Endothelial cell of umbilical vein (primary cell): ENCODE data around the gene ENTPD1. TPM values are rescaled to one million over a fixed set of nuclear protein-coding genes. Genes with fewer than 3 reads are reported as not detected.

Experiments
- BruUV-seq: library from RNA; stranded (reverse); fragments of 400-500 nt; replicated peaks from 2 replicates; lab custom pipeline; 2021; lab: Mats Ljungman, UMichigan
- CTCF ChIA-PET: fragments of 300-600, 350-600 bp; sonication (Branson Sonifier 250); formaldehyde crosslinking; loops from one replicate; lab custom pipeline; 2021; ENCODE audit warnings: antibody characterized with exemption, inconsistent platforms; lab: Charles Lee
- POLR2A ChIA-PET: fragments of 300-600, 350-600 bp; sonication (Branson Sonifier 250); formaldehyde crosslinking; loops from one replicate; lab custom pipeline; 2021; ENCODE audit warnings: antibody characterized with exemption, inconsistent platforms; lab: Charles Lee
- DNase-seq: peaks from one replicate; pipeline ENCODE4 v3.0.0-alpha.2; 2011; ENCODE audit warnings: low read depth, low spot score
- FAIRE-seq: peaks from 2 replicates; lab custom pipeline; 2011; peaks lifted over from hg19 to GRCh38; lab: Jason Lieb, UNC
- H2AFZ ChIP-seq: 2 replicates; pipeline ENCODE4 v1.6.0; 2012; ENCODE audit warnings: low read depth, low read length, control low read depth, inconsistent platforms
- H3K27ac ChIP-seq: 2 replicates; pipeline ENCODE4 v1.5.1; 2011; ENCODE audit warnings: low read depth, mild to moderate bottlenecking, control low read depth, low read length, moderate library complexity; ENCODE audit not compliant: insufficient read depth
- H3K27me3 ChIP-seq, 2 experiments: 2 replicates each; pipeline versions ENCODE4 v1.6.0 to v1.6.1; 2011; ENCODE audit warnings: low read length in 2 of 2, mixed read lengths in 1 of 2; ENCODE audit not compliant: control insufficient read depth in 2 of 2, insufficient read depth in 2 of 2
- H3K36me3 ChIP-seq, 2 experiments: 2 replicates in 1 of 2; 3 replicates in 1 of 2; pipeline ENCODE4 v1.5.1; 2011; ENCODE audit warnings: low read length in 2 of 2, mild to moderate bottlenecking in 1 of 2, moderate library complexity in 1 of 2; ENCODE audit not compliant: control insufficient read depth in 2 of 2, insufficient read depth in 2 of 2; ENCODE audit errors: extremely low read depth in 1 of 2
- H3K4me1 ChIP-seq: 3 replicates; pipeline ENCODE4 v1.5.1; 2011; ENCODE audit warnings: mild to moderate bottlenecking, low read length; ENCODE audit not compliant: control insufficient read depth, insufficient read depth; ENCODE audit errors: extremely low read depth
- H3K4me2 ChIP-seq: 2 replicates; pipeline ENCODE4 v1.6.1; 2011; ENCODE audit warnings: low read length, control low read depth, mixed read lengths; ENCODE audit not compliant: insufficient read depth
- H3K4me3 ChIP-seq, 3 experiments: fragments of 200-600 bp in 1 of 3; sonication (generic), shearing (Covaris generic) in 1 of 3; replicated peaks in 1 of 3; 2 replicates each; pipeline ENCODE4 v1.5.1; 2011 to 2016; ENCODE audit warnings: control low read depth in 3 of 3, low read length in 3 of 3, mild to moderate bottlenecking in 2 of 3, inconsistent platforms in 1 of 3, low read depth in 1 of 3, moderate library complexity in 1 of 3; ENCODE audit not compliant: insufficient read depth in 1 of 3
- H3K79me2 ChIP-seq: 2 replicates; pipeline ENCODE4 v1.6.0; 2012; ENCODE audit warnings: low read length, inconsistent platforms; ENCODE audit not compliant: control insufficient read depth, insufficient read depth
- H3K9ac ChIP-seq: replicated peaks from 2 replicates; pipeline ENCODE3; 2011; ENCODE audit warnings: low read length, control low read depth; ENCODE audit not compliant: insufficient read depth; ENCODE audit errors: extremely low read depth
- H3K9me1 ChIP-seq: replicated peaks from 3 replicates; pipeline ENCODE4 v1.6.0; 2011; ENCODE audit warnings: mild to moderate bottlenecking, low read length; ENCODE audit not compliant: control insufficient read depth, insufficient read depth; ENCODE audit errors: extremely low read depth
- H3K9me3 ChIP-seq: replicated peaks from 2 replicates; pipeline ENCODE4 v1.5.1; 2012; ENCODE audit warnings: low read length, inconsistent platforms; ENCODE audit not compliant: control insufficient read depth, insufficient read depth
- H4K20me1 ChIP-seq: replicated peaks from 2 replicates; pipeline ENCODE3; 2011; ENCODE audit warnings: mild to moderate bottlenecking, low read length; ENCODE audit not compliant: control insufficient read depth, insufficient read depth; ENCODE audit errors: extremely low read depth
- CTCF ChIP-seq, 2 donors: IDR thresholded peaks; 1 replicate in 1 of 2; 2 replicates in 1 of 2; pipeline ENCODE4 v1.5.1; 2011; ENCODE audit warnings: low read length in 2 of 2, mild to moderate bottlenecking in 2 of 2, moderate library complexity in 2 of 2, control low read depth in 1 of 2, inconsistent platforms in 1 of 2, low read depth in 1 of 2; ENCODE audit not compliant: insufficient read depth in 1 of 2; ENCODE audit errors: extremely low read depth in 1 of 2
- EZH2 ChIP-seq: IDR thresholded peaks from 2 replicates; pipeline ENCODE4 v1.6.1; 2012; ENCODE audit warnings: borderline replicate concordance, low read depth, mild to moderate bottlenecking, moderate library complexity, low read length, inconsistent platforms; ENCODE audit not compliant: severe bottlenecking
- FOS ChIP-seq: IDR thresholded peaks from 2 replicates; pipeline ENCODE4 v1.6.1; 2011; ENCODE audit warnings: mild to moderate bottlenecking, low read length, moderate library complexity, borderline replicate concordance; ENCODE audit not compliant: insufficient read depth
- GATA2 ChIP-seq: IDR thresholded peaks from 2 replicates; pipeline ENCODE4 v1.7.0; 2011; ENCODE audit warnings: low read depth, mild to moderate bottlenecking, moderate library complexity, mixed read lengths, low read length; ENCODE audit not compliant: insufficient read length, insufficient read depth
- JUN ChIP-seq: IDR thresholded peaks from 2 replicates; pipeline ENCODE4 v1.6.1; 2011; ENCODE audit warnings: borderline replicate concordance, low read depth; ENCODE audit not compliant: insufficient read length, insufficient read depth
- MAX ChIP-seq: IDR thresholded peaks from 2 replicates; pipeline ENCODE4 v1.6.1; 2011; ENCODE audit not compliant: insufficient read depth, insufficient read length
- MYC ChIP-seq: IDR thresholded peaks from one replicate; pipeline ENCODE4 v1.6.1; 2011; ENCODE audit warnings: mild to moderate bottlenecking, low read depth, low read length
- POLR2A ChIP-seq: IDR thresholded peaks from 2 replicates; pipeline ENCODE4 v1.6.1; 2012; ENCODE audit warnings: low read depth, mild to moderate bottlenecking, control low read depth, low read length
- POLR2AphosphoS5 ChIP-seq: IDR thresholded peaks from 2 replicates; pipeline ENCODE4 v1.6.1; 2012; ENCODE audit warnings: low read depth, mild to moderate bottlenecking, control low read depth, low read length, moderate library complexity; ENCODE audit not compliant: insufficient read depth
- dilution Hi-C: fragments of 300-500 bp; cut with MboI; formaldehyde crosslinking; loops from one replicate; pipeline ENCODE4 v1.15.0; 2019; ENCODE audit warnings: low sequenced_read_pairs; ENCODE audit not compliant: extremely low pct_ligation_motif_present
- intact Hi-C: fragments of 100-400 bp; cut with micrococcal nuclease; formaldehyde crosslinking; loops from one replicate; pipeline ENCODE4 v1.10.0; 2022
- polyA plus RNA-seq, 4 experiments: library from polyadenylated mRNA; depleted of rRNA in 3 of 4; stranded (reverse) in 3 of 4; unstranded in 1 of 4; fragments of >200 nt; gene quantifications; 2 replicates each; pipeline versions ENCODE4 v1.2.1 to v1.2.3, GENCODE V29; 2011 to 2012; ENCODE audit warnings: missing spikeins in 1 of 4
- total RNA-seq: library from RNA; stranded (reverse); gene quantifications from 2 replicates; pipeline ENCODE4 v1.2.3, GENCODE V29; 2021

Gene ENTPD1
- total and polyA plus RNA-seq, 2 donors (not counting 3 experiments of a cell fraction or from before 2014, with no cell fraction given): 10.2 to 23.0 TPM

GRCh38 chr10:95850791-95851190 is 94.8 kb downstream of the ENTPD1 start:
- H3K79me2 ChIP-seq: no peaks in the 10 kb centered on the region
- H3K27ac ChIP-seq: no peak overlapping the region
- H2AFZ ChIP-seq: no peak overlapping the region
- H4K20me1 ChIP-seq: no peaks in the 10 kb centered on the region
- H3K9ac ChIP-seq: no peak overlapping the region
- no peak overlapping the region for H3K4me2 ChIP-seq
- H3K4me3 ChIP-seq: no peak overlapping the region
- FAIRE-seq: no peak
- no peak for DNase-seq
- no peaks in the 10 kb centered on the region for H3K4me1 ChIP-seq
- H3K36me3 ChIP-seq: no peaks in the 10 kb centered on the region
- H3K27me3 ChIP-seq: no peaks in the 10 kb centered on the region
- TF ChIP-seq MYC (no peak), CTCF (IDR thresholded peaks at IDR 0.05; ENCODE audit: extremely low read depth in 1 of 2, insufficient read depth in 1 of 2, low read depth in 1 of 2, low read length in 2 of 2) (no peak), POLR2AphosphoS5 (no peak)
- no TSS peak for BruUV-seq
- H3K9me1 ChIP-seq: no peaks in the 10 kb centered on the region
- ChIA-PET POLR2A (no interaction called here), CTCF (interaction anchor here (1.5 to 19.3 kb wide), 2 partner anchors 9 to 156 kb away, joined by 6 to 758 read pairs; partner anchors contain the start of gene TCTN3)
- intact Hi-C loops (no loop called here), dilution Hi-C loops (no loop called here)
- no peaks in the 10 kb centered on the region for H3K9me3 ChIP-seq

- Histone ChIP-seq H3K4me1 (peaks cover 7% of the 10 kb centered on the region), H3K79me2 (no peaks in the 10 kb centered on the region), H4K20me1 (no peaks in the 10 kb centered on the region), H3K4me2 (no peak overlapping the region), H3K9ac (no peak overlapping the region), H3K27ac (no peak overlapping the region), H3K9me1 (no peaks in the 10 kb centered on the region), H3K27me3 (no peaks in the 10 kb centered on the region), H3K9me3 (no peaks in the 10 kb centered on the region), H2AFZ (no peak overlapping the region), H3K36me3 (peaks cover 0 to 2% of the 10 kb centered on the region in 2 experiments), H3K4me3 (no peak overlapping the region)
- DNase-seq (no peak), FAIRE-seq (peak; percentile 24)
- intact Hi-C loops: no loop called here
- dilution Hi-C loops: no loop called here
- no peak for TF ChIP-seq MYC
- TF ChIP-seq GATA2: no peak
- no peak for TF ChIP-seq POLR2AphosphoS5
- no peak for TF ChIP-seq EZH2
- no peak for TF ChIP-seq CTCF (IDR thresholded peaks at IDR 0.05; ENCODE audit: extremely low read depth in 1 of 2, insufficient read depth in 1 of 2, low read depth in 1 of 2, low read length in 2 of 2)
- TF ChIP-seq POLR2A: no peak
- no peak for TF ChIP-seq JUN
- no peak for TF ChIP-seq MAX
- no peak for TF ChIP-seq FOS
- CTCF ChIA-PET: interaction anchor here (1.2 to 8.5 kb wide), 5 partner anchors 10 to 166 kb away, joined by 3 to 162 read pairs (median 15); partner anchors contain the start of gene TCTN3
- BruUV-seq: no TSS peak
- POLR2A ChIA-PET: no interaction called here
Measured at GRCh38 chr10:95860166-95860940, 104.4 kb downstream of the ENTPD1 start.
